GM19438 (cell line): ENCODE measurements around the gene TTC27.
"Not testable (repeated sequence)": the region's sequence is repeated elsewhere in the genome, so short reads cannot be mapped to it uniquely, and the experiment has no call there.

Source experiments
- ATAC-seq: cut with Tn5 transposase; IDR thresholded peaks from one replicate; pipeline ENCODE4 v1.9.1; 2021; ENCODE audit warnings: low read depth; ENCODE audit not compliant: unreplicated experiment

The TTC27 gene

DNA sequence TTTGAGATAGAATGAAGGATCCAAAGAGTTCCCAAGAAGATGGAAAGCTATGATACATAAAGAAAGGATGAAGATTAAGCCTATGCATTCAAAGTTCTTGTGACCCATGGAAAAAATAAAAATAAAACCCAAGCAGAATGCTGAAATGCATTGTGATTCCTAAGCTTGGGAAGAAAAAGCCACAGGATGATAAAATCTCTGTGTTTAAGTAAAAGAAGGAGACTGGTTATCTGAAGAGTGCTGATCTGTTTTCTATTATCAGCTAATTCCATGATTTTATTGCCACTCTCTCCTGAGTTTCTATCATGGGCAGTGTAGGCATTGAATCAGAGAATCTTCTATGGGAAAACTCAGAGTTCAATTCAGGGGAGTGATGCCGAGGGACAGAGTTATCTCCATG is 215.8 kb downstream of the TTC27 start:
- no peak for ATAC-seq

DNA sequence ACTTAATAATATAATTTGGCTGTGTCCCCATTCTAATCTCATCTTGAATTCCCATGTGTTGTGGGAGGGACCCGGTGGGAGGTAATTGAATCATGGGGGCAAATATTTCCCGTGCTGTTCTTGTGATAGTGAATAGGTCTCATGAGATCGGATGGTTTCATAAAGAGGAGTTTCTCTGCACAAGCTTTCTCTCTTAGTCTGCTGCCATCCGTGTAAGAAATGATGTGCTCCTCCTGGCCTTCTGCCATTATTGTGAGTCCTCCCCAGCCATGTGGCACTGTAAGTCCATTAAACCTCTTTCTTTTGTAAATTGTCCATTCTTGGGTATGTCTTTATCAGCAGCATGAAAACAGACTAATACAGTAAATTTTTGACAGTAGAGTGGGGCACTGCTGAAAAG is 216.4 kb downstream of the TTC27 start:
- ATAC-seq, result no peak

DNA sequence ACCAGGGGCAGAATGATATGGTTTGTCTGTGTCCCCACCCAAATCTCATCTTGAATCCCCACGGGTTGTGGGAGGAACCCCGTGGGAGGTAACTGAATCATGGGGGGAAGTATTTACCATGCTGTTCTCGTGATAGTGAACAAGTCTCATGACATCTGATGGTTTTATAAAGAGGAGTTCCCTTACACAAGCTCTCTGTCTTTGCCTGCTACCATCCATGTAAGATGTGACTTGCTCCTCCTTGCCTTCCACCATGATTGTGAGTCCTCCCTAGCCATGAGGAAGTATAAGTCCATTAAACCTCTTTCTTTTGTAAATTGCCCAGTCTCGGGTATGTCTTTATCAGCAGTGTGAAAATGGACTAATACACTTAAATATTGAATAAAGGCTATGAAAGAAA is 218.4 kb downstream of the TTC27 start:
- ATAC-seq, result not testable (repeated sequence)

DNA sequence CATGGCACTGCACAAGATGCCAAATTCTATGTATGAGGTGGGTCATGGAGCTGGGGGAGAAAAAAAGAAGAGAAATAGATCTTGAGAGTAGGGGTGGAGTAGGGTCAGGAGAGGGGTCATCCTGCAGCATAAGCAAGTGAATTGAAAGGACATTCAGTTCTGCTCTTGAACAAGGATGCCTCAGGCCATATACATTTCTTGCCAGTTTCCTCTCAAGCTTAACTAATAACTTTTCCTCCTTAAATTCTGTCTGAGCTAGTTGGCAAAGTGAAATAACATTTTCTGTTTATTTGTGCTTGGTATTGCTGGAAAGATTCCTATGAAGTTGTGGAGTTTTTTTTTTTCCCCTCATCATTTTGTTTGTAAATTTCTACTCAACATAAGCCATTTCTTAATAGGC is 219.9 kb downstream of the TTC27 start:
- no peak for ATAC-seq

DNA sequence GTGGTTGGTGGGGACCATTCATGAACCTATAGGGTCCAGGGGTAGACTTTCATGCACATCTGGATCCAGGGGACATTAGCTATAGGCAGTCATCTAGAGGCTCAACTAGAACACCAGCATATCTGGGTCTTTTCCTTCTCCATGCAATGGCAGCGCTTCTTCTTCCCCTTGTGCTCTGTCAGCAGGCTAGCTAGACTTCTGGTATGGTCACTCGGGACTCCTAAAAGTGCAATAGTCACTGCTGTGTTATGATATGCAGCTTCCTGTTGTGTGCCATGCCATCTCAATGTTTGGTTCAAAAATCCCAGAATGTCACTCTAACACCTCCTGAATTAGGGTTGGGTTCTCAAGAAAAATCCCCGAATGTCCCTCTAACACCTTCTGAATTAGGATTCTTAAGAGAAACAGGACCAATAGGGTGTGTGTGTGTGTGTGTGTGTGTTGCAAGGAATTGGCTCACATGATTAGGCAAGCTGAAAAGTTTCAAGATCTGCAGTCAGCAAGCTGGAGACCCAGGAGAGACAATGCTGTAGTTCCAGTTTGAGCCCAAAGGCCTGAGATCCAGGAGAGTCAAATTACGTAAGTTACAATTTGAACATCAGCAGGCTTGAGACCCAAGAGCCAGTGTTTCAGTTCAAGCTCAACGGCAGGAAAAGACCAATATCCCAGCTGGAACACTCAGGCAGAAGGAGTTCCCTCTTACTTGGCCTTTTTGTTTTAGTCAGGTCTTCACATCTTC is 221.8 kb downstream of the TTC27 start:
- no peak for ATAC-seq

DNA sequence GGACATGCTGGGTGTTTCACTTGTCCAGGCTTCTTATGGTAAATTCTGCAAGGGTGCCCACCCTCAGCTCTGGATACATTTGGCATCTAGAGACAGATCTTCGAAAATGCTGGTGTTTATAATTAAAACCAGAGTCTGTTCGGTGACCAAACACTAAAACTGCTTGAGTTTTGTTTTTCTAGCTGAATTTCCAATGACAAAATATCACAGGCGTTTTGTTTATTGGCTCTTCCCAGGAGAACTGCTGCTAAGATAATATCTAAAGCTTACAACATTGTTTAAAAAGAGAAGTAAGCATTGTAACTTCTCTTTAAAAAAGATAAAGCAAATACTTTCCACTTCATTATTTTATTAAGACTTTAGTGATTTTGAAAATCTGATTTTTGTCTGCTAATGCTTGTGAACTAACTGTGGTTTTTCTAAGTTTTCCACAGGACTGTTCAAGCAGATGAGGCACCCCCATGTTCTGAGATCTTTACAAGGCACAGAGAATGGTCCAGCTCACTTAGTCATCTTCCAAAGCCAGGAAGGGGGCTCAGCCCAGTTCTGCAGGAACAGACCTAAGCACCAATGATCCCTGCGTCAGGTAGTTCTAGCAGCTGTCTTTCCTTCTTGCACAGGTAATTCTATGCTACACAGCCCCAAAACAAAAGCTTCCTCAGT is 224.1 kb downstream of the TTC27 start:
- ATAC-seq, result no peak

DNA sequence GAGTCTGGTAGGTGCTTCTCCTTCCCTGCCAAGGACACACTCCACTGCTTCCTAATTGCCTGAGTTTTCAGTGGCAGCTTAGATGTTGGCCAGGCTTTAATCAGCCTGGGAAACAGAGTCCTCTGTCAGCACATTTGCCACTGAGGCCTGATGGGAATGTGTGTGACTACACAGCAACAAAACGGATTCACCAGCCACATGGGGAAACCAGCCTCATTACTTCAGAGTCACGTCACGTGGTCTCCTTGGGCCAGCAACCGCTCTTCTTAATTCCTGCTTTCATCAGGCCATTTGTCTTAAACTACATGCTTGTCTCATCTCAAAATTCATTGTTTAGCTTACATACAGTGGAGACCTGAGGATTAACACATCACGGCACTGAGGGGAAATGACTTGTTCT is 225.0 kb downstream of the TTC27 start:
- no peak for ATAC-seq

DNA sequence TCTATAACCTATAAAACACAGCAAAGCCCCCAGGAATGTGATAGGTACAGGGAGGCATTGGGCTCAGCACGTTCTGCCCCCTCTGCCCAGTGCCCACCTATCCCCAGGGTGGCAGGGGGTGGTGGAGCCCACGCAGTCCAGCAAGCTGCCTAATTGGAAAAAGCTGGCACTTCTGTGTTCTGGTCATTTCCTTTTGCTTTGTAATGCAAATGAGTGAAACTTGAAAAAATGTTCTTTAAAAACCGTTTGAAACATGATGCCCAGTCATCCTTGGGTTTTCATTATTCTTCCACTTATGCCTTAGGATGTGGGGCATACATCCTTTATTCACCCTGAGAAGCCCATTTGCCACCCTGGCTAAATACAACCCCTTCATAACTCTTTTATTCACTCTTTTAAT is 229.0 kb downstream of the TTC27 start:
- no peak for ATAC-seq

DNA sequence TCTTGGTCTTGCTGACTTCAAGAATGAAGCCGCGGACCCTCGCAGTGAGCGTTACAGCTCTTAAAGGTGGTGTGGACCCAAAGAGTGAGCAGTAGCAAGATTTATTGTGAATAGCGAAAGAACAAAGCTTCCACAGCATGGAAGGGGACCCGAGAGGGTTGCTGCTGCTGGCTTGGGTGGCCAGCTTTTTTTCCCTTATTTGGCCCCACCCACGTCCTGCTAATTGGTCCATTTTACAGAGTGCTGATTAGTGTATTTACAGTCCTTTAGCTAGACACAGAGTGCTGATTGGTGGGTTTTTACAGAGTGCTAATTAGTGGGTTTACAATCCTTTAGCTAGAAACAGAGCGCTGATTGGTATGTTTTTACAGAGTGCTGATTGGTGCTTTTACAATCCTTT is 230.9 kb downstream of the TTC27 start:
- ATAC-seq, result no peak

DNA sequence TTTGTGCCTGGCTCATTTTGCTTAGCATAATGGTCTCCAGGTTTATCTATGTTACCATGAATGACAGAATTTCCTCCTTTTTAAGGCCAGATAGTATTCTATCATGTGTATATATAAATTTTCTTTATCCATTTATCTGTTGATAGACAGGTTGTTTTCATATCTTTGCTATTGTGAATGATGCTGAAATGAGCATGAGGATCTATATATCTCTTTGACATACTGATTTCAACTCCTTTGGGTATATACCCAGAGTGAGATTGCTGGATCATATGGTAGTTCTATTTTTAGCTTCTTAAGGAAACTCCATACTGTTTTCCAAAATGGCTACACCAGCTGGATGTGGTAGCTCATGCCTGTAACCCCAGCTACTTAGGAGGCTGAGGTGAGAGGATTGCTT is 232.5 kb downstream of the TTC27 start:
- no peak for ATAC-seq

DNA sequence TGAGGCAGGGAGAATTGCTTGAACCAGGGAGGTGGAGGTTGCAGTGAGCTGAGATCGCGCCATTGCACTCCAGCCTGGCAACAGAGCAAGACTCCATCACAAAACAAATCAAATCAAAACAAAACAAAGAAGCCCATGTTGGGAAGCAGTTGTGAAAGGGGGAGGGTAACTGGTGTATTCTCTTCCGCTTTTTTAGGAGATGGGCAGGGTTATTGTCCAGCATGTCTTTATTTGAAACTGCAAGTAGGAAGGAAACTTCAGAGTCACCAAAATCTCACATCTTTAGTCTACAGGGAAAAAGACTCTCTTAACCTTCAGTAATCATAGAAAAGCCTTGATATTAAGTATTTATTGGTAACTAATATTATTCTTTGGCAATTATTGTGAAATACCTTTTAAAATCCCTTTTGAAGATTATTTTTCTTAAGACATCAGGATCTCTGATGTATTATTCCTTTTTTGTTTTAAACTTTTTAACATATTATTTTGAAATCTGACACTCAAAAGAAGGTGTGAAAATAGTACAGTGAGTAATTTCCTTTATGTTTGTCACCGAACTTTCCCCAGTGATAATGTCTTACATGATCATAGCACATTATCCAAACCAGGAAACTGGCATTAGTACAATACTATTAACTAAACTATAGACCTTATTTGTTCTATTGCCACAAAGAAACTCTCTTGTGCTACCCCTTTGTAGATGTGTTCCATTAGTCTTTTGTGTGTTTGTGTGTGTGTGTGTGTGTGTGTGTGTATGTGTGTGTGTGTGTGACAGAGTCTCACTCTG is 234.6 kb downstream of the TTC27 start:
- ATAC-seq, result no peak

DNA sequence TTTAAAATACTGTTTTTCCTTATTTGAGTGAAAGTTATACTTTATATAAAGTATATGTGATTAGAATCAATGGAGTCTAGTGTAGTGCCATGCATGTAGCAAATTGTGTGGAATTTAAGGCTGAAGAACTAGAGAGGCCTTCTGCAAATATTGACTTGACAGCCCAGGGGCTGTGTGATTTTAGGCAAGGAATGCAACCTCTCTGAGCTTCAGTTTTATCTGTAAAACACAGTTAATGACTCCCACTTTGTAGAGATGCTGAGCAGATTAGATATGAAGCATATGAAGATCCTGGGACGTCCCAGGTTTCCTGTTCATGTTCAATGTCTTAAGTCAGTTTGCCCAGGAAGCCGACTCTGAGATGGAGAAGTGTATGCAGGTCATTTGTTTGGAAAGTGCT is 235.5 kb downstream of the TTC27 start:
- ATAC-seq, result no peak

DNA sequence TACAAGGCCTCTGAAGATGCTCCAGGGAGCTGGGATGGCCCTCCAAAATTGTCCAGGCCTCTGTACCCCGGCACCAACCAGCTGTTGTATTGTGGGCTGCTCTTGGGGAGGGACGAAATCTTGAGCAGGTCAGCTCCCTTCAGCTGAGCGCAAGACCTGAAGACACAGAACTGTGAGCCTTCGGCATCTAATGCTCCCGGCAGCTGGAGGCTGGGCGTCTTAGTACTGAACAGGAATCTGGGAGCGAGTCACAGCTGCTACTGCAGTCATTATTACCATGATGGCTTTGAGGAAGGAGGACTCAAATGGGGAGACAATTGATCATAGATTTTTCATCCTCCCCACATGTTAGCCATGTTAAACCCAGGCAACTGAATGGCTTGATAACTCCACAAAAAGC is 236.0 kb downstream of the TTC27 start:
- no peak for ATAC-seq

DNA sequence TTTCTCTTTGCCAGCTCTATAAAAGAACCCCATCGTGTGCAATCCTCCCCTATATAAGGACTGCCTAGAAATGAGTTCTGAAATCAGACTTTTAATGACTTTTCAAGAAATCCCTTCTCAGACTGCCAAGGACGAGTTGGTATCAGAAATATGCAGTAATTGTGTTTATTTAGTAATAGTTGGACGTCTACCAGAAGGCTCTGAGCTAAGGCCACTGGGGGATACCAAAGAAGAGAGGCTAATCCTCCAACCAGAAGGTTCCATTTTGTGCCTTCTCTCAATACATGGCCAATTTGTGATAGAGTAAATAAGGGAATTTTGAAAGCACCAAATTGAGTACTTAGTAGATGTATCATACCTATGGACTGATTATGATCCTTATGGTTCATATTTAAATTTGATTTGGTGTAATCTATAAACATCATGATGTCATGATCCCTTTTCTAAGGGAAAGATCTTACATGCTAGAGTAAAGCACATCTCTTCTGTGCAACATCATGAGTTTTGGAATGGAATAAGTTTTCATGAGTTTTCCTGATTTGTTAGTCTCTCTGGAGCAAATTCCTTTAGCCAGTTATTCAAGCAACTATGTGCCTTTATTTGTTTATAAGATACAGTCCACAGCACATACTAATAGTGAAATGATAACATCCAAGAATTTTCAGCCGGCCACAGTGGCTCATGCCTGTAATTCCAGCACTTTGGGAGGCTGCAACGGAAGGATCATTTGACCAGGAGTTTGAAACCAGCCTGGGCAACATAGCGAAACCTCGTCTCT is 236.7 kb downstream of the TTC27 start:
- no peak for ATAC-seq

DNA sequence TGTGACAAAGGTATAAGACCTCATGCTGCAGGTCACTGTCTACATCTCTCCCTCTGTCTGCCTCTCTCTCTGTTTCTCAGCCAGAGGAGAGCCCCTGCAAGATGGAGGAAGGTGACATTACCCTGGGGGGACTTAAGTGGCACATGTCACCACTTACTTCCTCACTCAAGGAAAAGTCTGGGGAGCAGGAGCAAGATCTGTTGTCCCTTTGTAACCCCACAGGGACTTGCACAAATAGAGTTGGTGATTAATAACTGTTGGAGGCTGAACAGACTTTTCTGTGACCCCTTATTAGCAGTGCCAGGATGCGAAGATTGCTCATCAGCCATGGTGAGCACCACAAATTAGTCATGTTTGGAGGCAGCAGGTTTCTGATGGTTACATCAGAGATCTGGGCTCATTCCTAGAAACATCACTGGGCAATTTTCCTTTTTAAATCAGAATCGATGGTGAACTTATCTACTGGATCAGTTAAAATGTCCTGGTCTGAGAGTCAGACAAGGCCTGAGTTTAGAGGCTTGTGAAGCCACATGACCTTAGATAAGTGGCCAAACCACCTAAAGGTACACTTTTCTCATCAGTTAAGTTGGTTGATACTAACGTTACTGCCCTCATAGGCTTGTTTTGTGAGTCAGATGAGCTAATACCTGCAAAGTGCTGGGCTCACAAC is 237.7 kb downstream of the TTC27 start:
- no peak for ATAC-seq

DNA sequence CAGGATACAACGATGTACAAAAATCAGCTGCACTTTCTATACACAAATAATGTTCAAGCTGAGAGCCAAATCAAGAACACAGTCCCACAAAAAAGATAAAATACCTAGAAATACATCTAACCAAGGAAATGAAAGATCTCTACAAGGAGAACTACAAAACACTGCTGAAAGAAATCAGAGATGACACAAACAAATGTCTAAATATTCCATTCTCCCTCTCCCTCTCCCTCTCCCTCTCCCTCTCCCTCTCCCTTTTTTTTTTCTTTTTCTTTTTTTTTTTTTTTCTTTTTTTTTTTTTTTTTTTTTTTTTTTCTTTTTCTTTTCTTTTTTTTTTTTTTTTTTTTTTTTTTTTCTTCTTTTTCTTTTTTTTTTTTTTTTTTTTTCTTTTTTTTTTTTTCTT is 238.6 kb downstream of the TTC27 start:
- not testable (repeated sequence) for ATAC-seq
